Cardiac muscle cell (in vitro differentiated cells and primary cell): ENCODE results near the gene PGD. TPM values are rescaled to one million over a fixed set of nuclear protein-coding genes. Genes with fewer than 3 reads are reported as not detected.
A peak's percentile ranks its signal among the peaks of the same experiment; 100 is the strongest.

Source experiments
- DNase-seq, 2 donors: peaks; one replicate each; pipeline versions ENCODE4 v3.0.0 to v3.0.0-alpha.2; 2010 to 2017; ENCODE audit warnings: low read depth in 1 of 2, low spot score in 1 of 2
- H3K27ac ChIP-seq: fragments of 200-600 bp; sonication (generic); 2 replicates; pipeline ENCODE4 v1.5.1; 2016
- H3K27me3 ChIP-seq: fragments of 200-600 bp; sonication (generic); 2 replicates; pipeline ENCODE4 v1.6.0; 2016; ENCODE audit warnings: control low read depth
- H3K36me3 ChIP-seq: fragments of 200-600 bp; sonication (generic); 2 replicates; pipeline ENCODE4 v1.5.1; 2016; ENCODE audit warnings: control low read depth
- H3K4me1 ChIP-seq: fragments of 200-600 bp; sonication (generic); 2 replicates; pipeline ENCODE4 v1.8.1; 2017; ENCODE audit warnings: low read depth, mild to moderate bottlenecking, mixed run types
- H3K4me3 ChIP-seq: fragments of 200-600 bp; sonication (generic); 2 replicates; pipeline ENCODE4 v1.5.1; 2016; ENCODE audit warnings: mild to moderate bottlenecking
- H3K9me3 ChIP-seq: fragments of 200-600 bp; sonication (generic); 2 replicates; pipeline ENCODE4 v1.5.1; 2017; ENCODE audit warnings: low read depth, mild to moderate bottlenecking, control low read depth
- CTCF ChIP-seq: IDR thresholded peaks from 2 replicates; pipeline ENCODE4 v1.5.1; 2012; ENCODE audit warnings: low read depth, mild to moderate bottlenecking, low read length
- polyA plus RNA-seq: library from polyadenylated mRNA; unstranded; fragments of >200 nt; fragmentation: Nextera tagmentation; extraction: Ambion mirVana; gene quantifications from 2 replicates; pipeline ENCODE4 v1.2.1, GENCODE V29; 2016
- total RNA-seq: library from RNA; depleted of rRNA; stranded (reverse); fragments of >200 nt; gene quantifications from 2 replicates; pipeline ENCODE4 v1.2.3, GENCODE V29; 2016

The PGD gene
- total and polyA plus RNA-seq, 2 experiments from 2014 or later: 201 to 214 TPM

- Histone ChIP-seq H3K36me3 (no peaks in the 10 kb centered on the region), H3K4me3 (no peak overlapping the region), H3K9me3 (no peaks in the 10 kb centered on the region), H3K27ac (no peak overlapping the region), H3K27me3 (no peaks in the 10 kb centered on the region), H3K4me1 (peaks cover 8% of the 10 kb centered on the region)
- no peak for DNase-seq
- no peak for TF ChIP-seq CTCF
Observed at GRCh38 chr1:10433790-10434189, 34.9 kb downstream of the PGD start.

- H3K27ac ChIP-seq: no peak overlapping the region
- TF ChIP-seq CTCF: no peak
- DNase-seq: no peak
- H3K4me1 ChIP-seq: peaks cover 8% of the 10 kb centered on the region
- no peaks in the 10 kb centered on the region for H3K27me3 ChIP-seq
- no peaks in the 10 kb centered on the region for H3K36me3 ChIP-seq
- H3K4me3 ChIP-seq: no peak overlapping the region
- H3K9me3 ChIP-seq: no peaks in the 10 kb centered on the region
Observed at GRCh38 chr1:10434590-10434989, 35.7 kb downstream of the PGD start.

- Histone ChIP-seq H3K36me3 (no peaks in the 10 kb centered on the region), H3K27me3 (no peaks in the 10 kb centered on the region), H3K4me1 (peaks cover 4% of the 10 kb centered on the region), H3K27ac (no peak overlapping the region), H3K9me3 (no peaks in the 10 kb centered on the region), H3K4me3 (no peak overlapping the region)
- TF ChIP-seq CTCF: no peak
- no peak for DNase-seq
Observed at GRCh38 chr1:10437052-10437451, 38.2 kb downstream of the PGD start.

GRCh38 chr1:10438677-10439163 lies 39.9 kb downstream of the PGD start:
- Histone ChIP-seq H3K27me3 (no peaks in the 10 kb centered on the region), H3K4me1 (peaks cover 4% of the 10 kb centered on the region), H3K4me3 (no peak overlapping the region), H3K27ac (no peak overlapping the region), H3K9me3 (no peaks in the 10 kb centered on the region), H3K36me3 (no peaks in the 10 kb centered on the region)
- no peak for TF ChIP-seq CTCF
- DNase-seq: peak in 1 of 2 donors; percentile 27

GRCh38 chr1:10440305-10440704 lies 41.4 kb downstream of the PGD start:
- Histone ChIP-seq H3K36me3 (no peaks in the 10 kb centered on the region), H3K4me1 (peaks cover 4% of the 10 kb centered on the region), H3K9me3 (no peaks in the 10 kb centered on the region), H3K4me3 (no peak overlapping the region), H3K27ac (no peak overlapping the region), H3K27me3 (no peaks in the 10 kb centered on the region)
- DNase-seq: no peak
- TF ChIP-seq CTCF: no peak

- Histone ChIP-seq H3K36me3 (no peaks in the 10 kb centered on the region), H3K27me3 (no peaks in the 10 kb centered on the region), H3K27ac (no peak overlapping the region), H3K9me3 (no peaks in the 10 kb centered on the region), H3K4me1 (peaks cover 4% of the 10 kb centered on the region), H3K4me3 (no peak overlapping the region)
- TF ChIP-seq CTCF: no peak
- no peak for DNase-seq
Observed at GRCh38 chr1:10440794-10441193, 41.9 kb downstream of the PGD start.
